ENCODE measurements around the gene FUT1. TPM values are rescaled to one million over a fixed set of nuclear protein-coding genes. Genes with fewer than 3 reads are reported as not detected.

FUT1 gene
- total RNA-seq, 2 donors from 2014 or later, result 3.1 to 3.3 TPM

- no peak for TF ChIP-seq CTCF (IDR thresholded peaks at IDR 0.05)
- no peaks in the 10 kb centered on the region for H3K27me3 ChIP-seq
- DNase-seq (ENCODE audit: low spot score), result no peak
- peak overlapping the region; percentile 77 to 91 for H3K27ac ChIP-seq
- no peaks in the 10 kb centered on the region for H3K36me3 ChIP-seq
- H3K4me3 ChIP-seq, result peak overlapping the region; percentile 50 to 76
- peaks cover 0 to 4% of the 10 kb centered on the region in 2 donors for H3K9me3 ChIP-seq
- peaks cover 0 to 46% of the 10 kb centered on the region in 2 donors for H3K4me1 ChIP-seq
Observed at GRCh38 chr19:48713041-48713863, 39.2 kb downstream of the FUT1 start.

GRCh38 chr19:48711106-48711662 is 41.3 kb downstream of the FUT1 start:
- no peak for TF ChIP-seq CTCF (IDR thresholded peaks at IDR 0.05)
- no peak overlapping the region for H3K4me3 ChIP-seq
- H3K4me1 ChIP-seq, result peaks cover 0 to 27% of the 10 kb centered on the region in 2 donors
- H3K36me3 ChIP-seq, result no peaks in the 10 kb centered on the region
- DNase-seq (ENCODE audit: low spot score), result no peak
- H3K27me3 ChIP-seq, result no peaks in the 10 kb centered on the region
- no peak overlapping the region for H3K27ac ChIP-seq
- H3K9me3 ChIP-seq, result peaks cover 0 to 4% of the 10 kb centered on the region in 2 donors

- Histone ChIP-seq H3K9me3 (peaks cover 0 to 4% of the 10 kb centered on the region in 2 donors), H3K27ac (no peak overlapping the region), H3K4me3 (no peak overlapping the region), H3K27me3 (no peaks in the 10 kb centered on the region), H3K4me1 (peaks cover 0 to 7% of the 10 kb centered on the region in 2 donors), H3K36me3 (no peaks in the 10 kb centered on the region)
- DNase-seq (ENCODE audit: low spot score), result no peak
- no peak for TF ChIP-seq CTCF (IDR thresholded peaks at IDR 0.05)
Observed at GRCh38 chr19:48708471-48708870, 44.0 kb downstream of the FUT1 start.

- Histone ChIP-seq H3K4me1 (no peaks in the 10 kb centered on the region), H3K36me3 (peaks cover 6% of the 10 kb centered on the region), H3K27me3 (no peaks in the 10 kb centered on the region), H3K27ac (no peak overlapping the region), H3K9me3 (no peaks in the 10 kb centered on the region), H3K4me3 (no peak overlapping the region)
- no peak for DNase-seq (ENCODE audit: low spot score)
- TF ChIP-seq CTCF (IDR thresholded peaks at IDR 0.05), result no peak
Observed at GRCh38 chr19:48705431-48705830, 47.0 kb downstream of the FUT1 start.

GRCh38 chr19:48703316-48703715 is 49.1 kb downstream of the FUT1 start:
- no peak overlapping the region for H3K4me3 ChIP-seq
- peaks cover 6% of the 10 kb centered on the region for H3K36me3 ChIP-seq
- DNase-seq (ENCODE audit: low spot score), result no peak
- TF ChIP-seq CTCF (IDR thresholded peaks at IDR 0.05), result no peak
- no peaks in the 10 kb centered on the region for H3K9me3 ChIP-seq
- H3K27ac ChIP-seq, result no peak overlapping the region
- H3K27me3 ChIP-seq, result no peaks in the 10 kb centered on the region
- no peaks in the 10 kb centered on the region for H3K4me1 ChIP-seq
